ENCODE results near the gene BOLA1. TPM values are rescaled to one million over a fixed set of nuclear protein-coding genes. Genes with fewer than 3 reads are reported as not detected.

Gene BOLA1
- total RNA-seq, 3 donors from 2014 or later = 10.7 to 18.1 (median 13.2) TPM

DNA sequence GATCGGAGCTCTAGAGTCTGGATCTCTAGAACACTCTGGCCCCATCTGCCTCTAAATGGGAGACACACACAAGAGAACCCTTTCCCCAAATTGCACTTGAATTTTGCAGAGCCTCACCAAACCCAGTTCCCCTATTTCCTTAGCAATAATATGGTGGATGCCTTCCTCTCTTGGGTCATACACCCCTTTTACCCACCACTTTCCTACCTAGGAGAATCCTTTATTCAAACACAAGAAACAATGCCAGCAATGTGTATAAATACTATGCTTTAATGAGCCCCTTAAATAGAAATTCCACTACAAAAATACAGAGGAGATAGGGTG, 29.0 kb downstream of the BOLA1 start:
- TF ChIP-seq, protein P1, sequence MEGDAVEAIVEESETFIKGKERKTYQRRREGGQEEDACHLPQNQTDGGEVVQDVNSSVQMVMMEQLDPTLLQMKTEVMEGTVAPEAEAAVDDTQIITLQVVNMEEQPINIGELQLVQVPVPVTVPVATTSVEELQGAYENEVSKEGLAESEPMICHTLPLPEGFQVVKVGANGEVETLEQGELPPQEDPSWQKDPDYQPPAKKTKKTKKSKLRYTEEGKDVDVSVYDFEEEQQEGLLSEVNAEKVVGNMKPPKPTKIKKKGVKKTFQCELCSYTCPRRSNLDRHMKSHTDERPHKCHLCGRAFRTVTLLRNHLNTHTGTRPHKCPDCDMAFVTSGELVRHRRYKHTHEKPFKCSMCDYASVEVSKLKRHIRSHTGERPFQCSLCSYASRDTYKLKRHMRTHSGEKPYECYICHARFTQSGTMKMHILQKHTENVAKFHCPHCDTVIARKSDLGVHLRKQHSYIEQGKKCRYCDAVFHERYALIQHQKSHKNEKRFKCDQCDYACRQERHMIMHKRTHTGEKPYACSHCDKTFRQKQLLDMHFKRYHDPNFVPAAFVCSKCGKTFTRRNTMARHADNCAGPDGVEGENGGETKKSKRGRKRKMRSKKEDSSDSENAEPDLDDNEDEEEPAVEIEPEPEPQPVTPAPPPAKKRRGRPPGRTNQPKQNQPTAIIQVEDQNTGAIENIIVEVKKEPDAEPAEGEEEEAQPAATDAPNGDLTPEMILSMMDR (IDR thresholded peaks at IDR 0.05) = no peak
- Histone ChIP-seq H3K36me3 (ENCODE audit: low read depth) (peaks cover 15% of the 10 kb centered on the region), H3K9me3 (no peaks in the 10 kb centered on the region), H3K4me1 (ENCODE audit: low read depth) (peaks cover 45% of the 10 kb centered on the region), H3K4me3 (no peak overlapping the region)
- DNase-seq (no peak), ATAC-seq (no peak)
- intact Hi-C loops (cut with DNase I, micrococcal nuclease) = no loop called here

DNA sequence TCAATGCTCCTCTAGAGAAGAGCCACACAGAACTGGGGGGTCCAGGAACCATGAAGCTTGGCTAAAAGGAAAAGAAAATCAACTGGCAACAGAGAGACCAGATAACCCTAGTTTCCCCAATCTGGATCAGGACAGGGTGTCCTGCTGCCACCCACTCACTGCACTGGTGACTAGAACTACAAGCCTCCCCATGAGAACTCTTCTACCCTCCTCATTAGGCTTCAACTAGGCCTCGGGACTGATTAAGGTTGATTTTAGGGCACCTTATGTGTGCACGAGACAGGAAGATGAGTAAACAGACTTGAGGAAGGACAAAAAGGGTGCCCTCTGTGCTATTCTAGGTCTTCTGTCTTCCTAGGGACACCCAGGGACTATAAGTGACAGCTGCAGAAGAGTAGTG, 30.5 kb downstream of the BOLA1 start:
- Histone ChIP-seq H3K4me3 (no peak overlapping the region), H3K4me1 (ENCODE audit: low read depth) (peaks cover 55% of the 10 kb centered on the region), H3K9me3 (no peaks in the 10 kb centered on the region), H3K36me3 (ENCODE audit: low read depth) (peaks cover 12% of the 10 kb centered on the region)
- no peak for ATAC-seq
- TF ChIP-seq, protein P1 (IDR thresholded peaks at IDR 0.05) = no peak
- no peak for DNase-seq
- intact Hi-C loops (cut with DNase I, micrococcal nuclease) = no loop called here

DNA sequence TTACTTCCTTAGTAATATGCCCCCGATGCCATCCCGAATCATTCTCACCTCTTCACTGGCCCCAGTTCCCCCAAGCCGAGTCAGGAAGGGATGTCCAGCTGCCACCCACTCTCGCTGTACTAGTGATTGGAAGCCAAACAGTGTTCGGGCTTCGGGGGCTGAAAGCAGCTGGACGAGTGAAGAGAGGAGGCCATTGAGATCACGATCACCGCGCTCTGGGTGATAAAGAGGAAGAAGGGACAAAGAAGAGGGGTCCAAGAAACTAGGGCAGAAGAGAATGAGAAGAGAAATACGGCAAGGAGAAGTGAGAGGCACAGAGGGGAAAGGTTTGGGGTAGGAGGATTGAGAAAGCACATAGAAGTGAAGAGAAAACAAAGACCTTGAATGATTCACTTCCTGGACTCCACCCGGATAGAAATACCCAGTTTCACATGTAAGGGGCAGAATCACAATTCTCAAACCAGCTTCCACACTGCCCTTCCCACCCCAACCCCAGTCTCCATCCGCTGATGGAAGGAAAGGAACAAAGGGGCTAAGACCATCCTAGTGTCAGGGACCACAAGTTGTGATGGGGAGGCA, 31.9 kb downstream of the BOLA1 start:
- DNase-seq (no peak), ATAC-seq (no peak)
- TF ChIP-seq, protein P1 (IDR thresholded peaks at IDR 0.05) = no peak
- Histone ChIP-seq H3K4me1 (ENCODE audit: low read depth) (peaks cover 51% of the 10 kb centered on the region), H3K36me3 (ENCODE audit: low read depth) (no peaks in the 10 kb centered on the region), H3K4me3 (no peak overlapping the region), H3K9me3 (no peaks in the 10 kb centered on the region)
- intact Hi-C loops (cut with DNase I, micrococcal nuclease) = no loop called here

DNA sequence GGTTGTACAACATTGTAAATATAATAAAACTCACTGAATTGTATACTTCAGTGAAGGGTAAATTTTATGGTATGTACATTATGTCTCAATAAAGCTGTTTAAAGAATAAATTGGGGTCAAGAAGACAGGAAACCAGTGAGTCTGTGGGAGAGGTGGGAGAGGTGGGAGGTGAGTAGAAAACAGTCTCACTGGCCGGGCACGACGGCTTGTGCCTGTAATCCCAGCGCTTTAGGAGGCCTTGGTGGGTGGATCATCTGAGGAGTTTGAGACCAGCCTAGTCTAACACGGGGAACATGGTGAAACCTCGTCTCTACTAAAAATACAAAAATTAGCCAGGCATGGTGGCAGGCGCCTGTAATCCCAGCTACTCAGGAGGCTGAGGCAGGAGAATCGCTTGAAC, 33.1 kb downstream of the BOLA1 start:
- Histone ChIP-seq H3K36me3 (ENCODE audit: low read depth) (no peaks in the 10 kb centered on the region), H3K4me3 (no peak overlapping the region), H3K9me3 (no peaks in the 10 kb centered on the region), H3K4me1 (ENCODE audit: low read depth) (peaks cover 47% of the 10 kb centered on the region)
- intact Hi-C loops (cut with DNase I, micrococcal nuclease) = no loop called here
- TF ChIP-seq, protein P1 (IDR thresholded peaks at IDR 0.05) = no peak
- DNase-seq (peak in 2 of 3 donors; percentile 58 to 63), ATAC-seq (peak; percentile 46)

DNA sequence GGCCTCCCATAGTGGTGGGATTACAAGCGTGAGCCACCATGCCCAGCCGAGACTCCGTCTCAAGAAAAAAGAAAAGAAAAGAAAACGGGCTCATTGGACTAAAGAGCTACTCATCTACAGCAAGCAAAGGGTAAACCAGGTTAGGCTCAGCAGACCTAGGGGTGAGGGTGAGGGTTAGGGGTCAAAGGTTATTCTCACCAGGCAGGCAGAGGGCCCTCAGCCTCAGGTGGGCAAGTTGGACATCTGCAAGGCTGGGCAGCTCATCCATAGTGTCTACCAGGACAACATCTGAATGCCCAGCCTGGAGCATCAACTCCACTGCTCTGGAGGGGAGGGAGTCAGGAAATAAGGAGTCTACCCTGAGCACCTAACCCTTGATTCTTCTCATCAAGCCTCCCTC, 33.8 kb downstream of the BOLA1 start:
- H3K4me1 ChIP-seq (ENCODE audit: low read depth) = peaks cover 48% of the 10 kb centered on the region
- no peaks in the 10 kb centered on the region for H3K9me3 ChIP-seq
- TF ChIP-seq, protein P1 (IDR thresholded peaks at IDR 0.05) = no peak
- ATAC-seq = no peak
- H3K36me3 ChIP-seq (ENCODE audit: low read depth) = no peaks in the 10 kb centered on the region
- DNase-seq = no peak
- H3K4me3 ChIP-seq = no peak overlapping the region
- intact Hi-C loops (cut with DNase I, micrococcal nuclease) = no loop called here

DNA sequence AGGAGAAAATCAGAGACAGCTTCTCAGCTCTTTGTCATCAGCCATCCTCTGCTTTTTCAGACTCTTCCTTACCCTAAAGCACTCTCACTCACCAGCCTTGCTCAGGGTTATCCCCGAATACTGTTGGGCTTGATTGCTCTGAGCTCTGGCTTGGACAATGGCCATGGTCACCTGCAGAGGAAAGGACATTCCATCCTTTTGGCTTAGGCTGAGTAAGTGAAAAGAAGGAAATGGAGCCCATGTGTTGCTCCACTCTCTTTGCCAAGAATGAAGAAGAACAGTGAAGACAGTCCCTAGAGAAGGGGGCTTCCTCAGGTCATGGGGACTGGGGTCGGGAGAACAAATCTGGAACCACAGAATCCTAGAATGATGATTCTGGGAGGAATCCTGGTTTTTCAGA, 35.0 kb downstream of the BOLA1 start:
- ATAC-seq (no peak), DNase-seq (no peak)
- H3K9me3 ChIP-seq = no peaks in the 10 kb centered on the region
- TF ChIP-seq, protein P1 (IDR thresholded peaks at IDR 0.05) = no peak
- no peaks in the 10 kb centered on the region for H3K36me3 ChIP-seq (ENCODE audit: low read depth)
- peaks cover 39% of the 10 kb centered on the region for H3K4me1 ChIP-seq (ENCODE audit: low read depth)
- intact Hi-C loops (cut with DNase I, micrococcal nuclease) = no loop called here
- H3K4me3 ChIP-seq = no peak overlapping the region

Measured in mucosa of descending colon (tissue), 3 donors.